HEK293 (cell line): ENCODE results near the gene RCOR1.

Experiments used
- IKZF3 ChIP-seq: fragments of 450-650 bp; IDR thresholded peaks from 2 replicates; pipeline ENCODE4 v1.5.0; 2018; ENCODE audit warnings: missing biosample characterization, mild to moderate bottlenecking, missing genetic modification characterization, moderate library complexity
- KLF8 ChIP-seq: fragments of 450-650 bp; formaldehyde crosslinking; IDR thresholded peaks from 2 replicates; pipeline ENCODE4 v1.5.1; 2016; ENCODE audit warnings: missing biosample characterization, missing genetic modification characterization
- REPIN1 ChIP-seq: fragments of 450-650 bp; formaldehyde crosslinking; IDR thresholded peaks from 2 replicates; pipeline ENCODE4 v1.5.1; 2017; ENCODE audit warnings: missing biosample characterization, missing genetic modification characterization, low read depth
- ZBTB17 ChIP-seq: fragments of 450-650 bp; formaldehyde crosslinking; IDR thresholded peaks from 2 replicates; pipeline ENCODE4 v1.5.1; 2016; ENCODE audit warnings: missing biosample characterization, missing genetic modification characterization
- ZFHX2 ChIP-seq: fragments of 450-650 bp; formaldehyde crosslinking; conservative IDR thresholded peaks from 2 replicates; pipeline ENCODE4 v1.5.1; 2016; ENCODE audit warnings: missing biosample characterization, missing genetic modification characterization
- ZNF132 ChIP-seq: fragments of 450-650 bp; formaldehyde crosslinking; IDR thresholded peaks from 2 replicates; pipeline ENCODE4 v1.5.1; 2017; ENCODE audit warnings: missing biosample characterization, missing genetic modification characterization, borderline replicate concordance
- ZNF133 ChIP-seq: fragments of 450-650 bp; formaldehyde crosslinking; IDR thresholded peaks from 2 replicates; pipeline ENCODE4 v1.5.1; 2016; ENCODE audit warnings: missing biosample characterization, missing genetic modification characterization
- ZNF155 ChIP-seq: fragments of 450-650 bp; formaldehyde crosslinking; IDR thresholded peaks from 2 replicates; pipeline ENCODE4 v1.5.1; 2016; ENCODE audit warnings: missing biosample characterization, missing genetic modification characterization
- ZNF202 ChIP-seq: fragments of 450-650 bp; formaldehyde crosslinking; IDR thresholded peaks from 2 replicates; pipeline ENCODE4 v1.5.1; 2016; ENCODE audit warnings: missing biosample characterization, missing genetic modification characterization, borderline replicate concordance
- ZNF426 ChIP-seq: fragments of 450-650 bp; formaldehyde crosslinking; IDR thresholded peaks from 2 replicates; pipeline ENCODE4 v1.5.1; 2017; ENCODE audit warnings: missing biosample characterization, missing genetic modification characterization, mild to moderate bottlenecking, inconsistent platforms, moderate library complexity
- ZNF549 ChIP-seq: fragments of 450-650 bp; IDR thresholded peaks from 2 replicates; pipeline ENCODE4 v1.5.1; 2018; ENCODE audit warnings: missing biosample characterization, missing genetic modification characterization, mild to moderate bottlenecking, inconsistent platforms, moderate library complexity
- ZNF660 ChIP-seq: fragments of 450-650 bp; IDR thresholded peaks from 2 replicates; pipeline ENCODE4 v1.5.1; 2018; ENCODE audit warnings: missing biosample characterization, mild to moderate bottlenecking, missing genetic modification characterization
- ZNF677 ChIP-seq: fragments of 450-650 bp; IDR thresholded peaks from 2 replicates; pipeline ENCODE4 v1.5.0; 2018; ENCODE audit warnings: missing biosample characterization, mild to moderate bottlenecking, missing genetic modification characterization, moderate library complexity
- ZNF776 ChIP-seq: fragments of 450-650 bp; formaldehyde crosslinking; IDR thresholded peaks from 2 replicates; pipeline ENCODE4 v1.5.0; 2017; ENCODE audit warnings: missing biosample characterization, missing genetic modification characterization, borderline replicate concordance
- ZSCAN23 ChIP-seq: fragments of 450-650 bp; formaldehyde crosslinking; IDR thresholded peaks from 2 replicates; pipeline ENCODE4 v1.5.1; 2016; ENCODE audit warnings: missing biosample characterization, missing genetic modification characterization
- ZXDB ChIP-seq: fragments of 450-650 bp; formaldehyde crosslinking; IDR thresholded peaks from 2 replicates; pipeline ENCODE4 v1.5.1; 2016; ENCODE audit warnings: missing biosample characterization, missing genetic modification characterization
- TF ChIP-seq, protein P1 (sequence below): fragments of 450-650 bp; IDR thresholded peaks from 2 replicates; pipeline ENCODE4 v1.5.1; 2018; ENCODE audit warnings: missing biosample characterization, missing genetic modification characterization
- TF ChIP-seq, protein P2 (sequence below): fragments of 450-650 bp; formaldehyde crosslinking; conservative IDR thresholded peaks from 2 replicates; pipeline ENCODE4 v1.5.1; 2016; ENCODE audit warnings: low read depth, missing biosample characterization, missing genetic modification characterization
- TF ChIP-seq, protein P3 (sequence below): fragments of 450-650 bp; formaldehyde crosslinking; IDR thresholded peaks from 2 replicates; pipeline ENCODE4 v1.5.1; 2016; ENCODE audit warnings: missing biosample characterization, missing genetic modification characterization
- TF ChIP-seq, protein P4 (sequence below): fragments of 450-650 bp; formaldehyde crosslinking; IDR thresholded peaks from 2 replicates; pipeline ENCODE4 v1.5.1; 2016; ENCODE audit warnings: missing biosample characterization, missing genetic modification characterization
- TF ChIP-seq, protein P5 (sequence below): fragments of 450-650 bp; formaldehyde crosslinking; IDR thresholded peaks from 2 replicates; pipeline ENCODE4 v1.5.1; 2016; ENCODE audit warnings: missing biosample characterization, missing genetic modification characterization
- TF ChIP-seq, protein P6 (sequence below): fragments of 450-650 bp; formaldehyde crosslinking; IDR thresholded peaks from 2 replicates; pipeline ENCODE4 v1.5.1; 2016; ENCODE audit warnings: missing biosample characterization, missing genetic modification characterization, borderline replicate concordance
- TF ChIP-seq, protein P7 (sequence below): fragments of 450-650 bp; formaldehyde crosslinking; IDR thresholded peaks from 2 replicates; pipeline ENCODE4 v1.5.1; 2016; ENCODE audit warnings: missing biosample characterization, missing genetic modification characterization

The RCOR1 gene

DNA sequence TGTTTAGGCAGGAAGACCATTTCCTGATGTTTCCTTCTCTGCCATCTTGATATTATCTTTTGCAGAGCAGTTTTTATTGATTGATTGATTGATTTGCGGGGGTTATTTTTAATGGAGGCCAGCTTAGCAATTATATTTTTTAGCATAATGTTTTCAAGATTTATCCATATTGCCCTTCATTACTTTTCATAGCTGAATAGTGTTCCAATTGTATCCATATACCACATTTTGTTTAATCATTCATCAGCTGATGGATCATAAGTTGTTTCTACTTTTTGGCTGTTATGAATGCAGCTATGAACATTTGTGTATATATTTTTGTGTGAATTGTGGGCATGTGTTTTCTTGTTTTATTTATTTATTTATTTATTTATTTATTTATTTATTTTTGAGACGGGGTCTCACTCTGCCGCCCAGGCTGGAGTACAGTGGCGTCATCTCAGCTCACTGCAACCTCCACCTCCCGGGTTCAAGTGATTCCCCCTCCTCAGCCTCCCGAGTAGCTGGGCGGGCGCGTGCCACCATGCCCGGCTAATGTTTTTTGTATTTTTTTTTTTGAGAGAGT is 20.9 kb upstream of the RCOR1 start (continued):
- TF ChIP-seq, protein P1, sequence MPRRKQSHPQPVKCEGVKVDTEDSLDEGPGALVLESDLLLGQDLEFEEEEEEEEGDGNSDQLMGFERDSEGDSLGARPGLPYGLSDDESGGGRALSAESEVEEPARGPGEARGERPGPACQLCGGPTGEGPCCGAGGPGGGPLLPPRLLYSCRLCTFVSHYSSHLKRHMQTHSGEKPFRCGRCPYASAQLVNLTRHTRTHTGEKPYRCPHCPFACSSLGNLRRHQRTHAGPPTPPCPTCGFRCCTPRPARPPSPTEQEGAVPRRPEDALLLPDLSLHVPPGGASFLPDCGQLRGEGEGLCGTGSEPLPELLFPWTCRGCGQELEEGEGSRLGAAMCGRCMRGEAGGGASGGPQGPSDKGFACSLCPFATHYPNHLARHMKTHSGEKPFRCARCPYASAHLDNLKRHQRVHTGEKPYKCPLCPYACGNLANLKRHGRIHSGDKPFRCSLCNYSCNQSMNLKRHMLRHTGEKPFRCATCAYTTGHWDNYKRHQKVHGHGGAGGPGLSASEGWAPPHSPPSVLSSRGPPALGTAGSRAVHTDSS (tag by site-specific recombination), result no peak
- TF ChIP-seq ZSCAN23, result no peak
- no peak for TF ChIP-seq ZFHX2
- TF ChIP-seq ZNF549 (tag by site-specific recombination), result no peak
- no peak for TF ChIP-seq ZNF660
- TF ChIP-seq IKZF3 (tag by site-specific recombination), result no peak
- TF ChIP-seq ZBTB17, result no peak
- peak; percentile 70 for TF ChIP-seq ZNF426 (tag by site-specific recombination)
- TF ChIP-seq ZNF155 (tag by site-specific recombination), result no peak
- TF ChIP-seq, protein P2, sequence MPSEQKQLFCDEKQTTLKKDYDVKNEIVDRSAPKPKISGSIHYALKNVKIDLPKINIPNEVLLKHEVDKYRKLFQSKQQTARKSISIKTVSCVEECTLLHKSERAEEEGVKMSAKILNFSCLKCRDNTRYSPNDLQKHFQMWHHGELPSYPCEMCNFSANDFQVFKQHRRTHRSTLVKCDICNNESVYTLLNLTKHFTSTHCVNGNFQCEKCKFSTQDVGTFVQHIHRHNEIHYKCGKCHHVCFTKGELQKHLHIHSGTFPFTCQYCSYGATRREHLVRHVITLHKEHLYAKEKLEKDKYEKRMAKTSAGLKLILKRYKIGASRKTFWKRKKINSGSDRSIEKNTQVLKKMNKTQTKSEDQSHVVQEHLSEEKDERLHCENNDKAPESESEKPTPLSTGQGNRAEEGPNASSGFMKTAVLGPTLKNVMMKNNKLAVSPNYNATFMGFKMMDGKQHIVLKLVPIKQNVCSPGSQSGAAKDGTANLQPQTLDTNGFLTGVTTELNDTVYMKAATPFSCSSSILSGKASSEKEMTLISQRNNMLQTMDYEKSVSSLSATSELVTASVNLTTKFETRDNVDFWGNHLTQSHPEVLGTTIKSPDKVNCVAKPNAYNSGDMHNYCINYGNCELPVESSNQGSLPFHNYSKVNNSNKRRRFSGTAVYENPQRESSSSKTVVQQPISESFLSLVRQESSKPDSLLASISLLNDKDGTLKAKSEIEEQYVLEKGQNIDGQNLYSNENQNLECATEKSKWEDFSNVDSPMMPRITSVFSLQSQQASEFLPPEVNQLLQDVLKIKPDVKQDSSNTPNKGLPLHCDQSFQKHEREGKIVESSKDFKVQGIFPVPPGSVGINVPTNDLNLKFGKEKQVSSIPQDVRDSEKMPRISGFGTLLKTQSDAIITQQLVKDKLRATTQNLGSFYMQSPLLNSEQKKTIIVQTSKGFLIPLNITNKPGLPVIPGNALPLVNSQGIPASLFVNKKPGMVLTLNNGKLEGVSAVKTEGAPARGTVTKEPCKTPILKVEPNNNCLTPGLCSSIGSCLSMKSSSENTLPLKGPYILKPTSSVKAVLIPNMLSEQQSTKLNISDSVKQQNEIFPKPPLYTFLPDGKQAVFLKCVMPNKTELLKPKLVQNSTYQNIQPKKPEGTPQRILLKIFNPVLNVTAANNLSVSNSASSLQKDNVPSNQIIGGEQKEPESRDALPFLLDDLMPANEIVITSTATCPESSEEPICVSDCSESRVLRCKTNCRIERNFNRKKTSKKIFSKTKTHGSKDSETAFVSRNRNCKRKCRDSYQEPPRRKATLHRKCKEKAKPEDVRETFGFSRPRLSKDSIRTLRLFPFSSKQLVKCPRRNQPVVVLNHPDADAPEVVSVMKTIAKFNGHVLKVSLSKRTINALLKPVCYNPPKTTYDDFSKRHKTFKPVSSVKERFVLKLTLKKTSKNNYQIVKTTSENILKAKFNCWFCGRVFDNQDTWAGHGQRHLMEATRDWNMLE (tag by site-specific recombination), result peak; percentile 73
- TF ChIP-seq, protein P3, sequence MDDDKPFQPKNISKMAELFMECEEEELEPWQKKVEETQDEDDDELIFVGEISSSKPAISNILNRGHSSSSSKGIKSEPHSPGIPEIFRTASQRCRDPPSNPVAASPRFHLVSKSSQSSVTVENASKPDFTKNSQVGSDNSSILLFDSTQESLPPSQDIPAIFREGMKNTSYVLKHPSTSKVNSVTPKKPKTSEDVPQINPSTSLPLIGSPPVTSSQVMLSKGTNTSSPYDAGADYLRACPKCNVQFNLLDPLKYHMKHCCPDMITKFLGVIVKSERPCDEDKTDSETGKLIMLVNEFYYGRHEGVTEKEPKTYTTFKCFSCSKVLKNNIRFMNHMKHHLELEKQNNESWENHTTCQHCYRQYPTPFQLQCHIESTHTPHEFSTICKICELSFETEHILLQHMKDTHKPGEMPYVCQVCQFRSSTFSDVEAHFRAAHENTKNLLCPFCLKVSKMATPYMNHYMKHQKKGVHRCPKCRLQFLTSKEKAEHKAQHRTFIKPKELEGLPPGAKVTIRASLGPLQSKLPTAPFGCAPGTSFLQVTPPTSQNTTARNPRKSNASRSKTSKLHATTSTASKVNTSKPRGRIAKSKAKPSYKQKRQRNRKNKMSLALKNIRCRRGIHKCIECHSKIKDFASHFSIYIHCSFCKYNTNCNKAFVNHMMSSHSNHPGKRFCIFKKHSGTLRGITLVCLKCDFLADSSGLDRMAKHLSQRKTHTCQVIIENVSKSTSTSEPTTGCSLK (tag by site-specific recombination), result no peak
- no peak for TF ChIP-seq ZNF677 (tag by site-specific recombination)
- TF ChIP-seq, protein P4, sequence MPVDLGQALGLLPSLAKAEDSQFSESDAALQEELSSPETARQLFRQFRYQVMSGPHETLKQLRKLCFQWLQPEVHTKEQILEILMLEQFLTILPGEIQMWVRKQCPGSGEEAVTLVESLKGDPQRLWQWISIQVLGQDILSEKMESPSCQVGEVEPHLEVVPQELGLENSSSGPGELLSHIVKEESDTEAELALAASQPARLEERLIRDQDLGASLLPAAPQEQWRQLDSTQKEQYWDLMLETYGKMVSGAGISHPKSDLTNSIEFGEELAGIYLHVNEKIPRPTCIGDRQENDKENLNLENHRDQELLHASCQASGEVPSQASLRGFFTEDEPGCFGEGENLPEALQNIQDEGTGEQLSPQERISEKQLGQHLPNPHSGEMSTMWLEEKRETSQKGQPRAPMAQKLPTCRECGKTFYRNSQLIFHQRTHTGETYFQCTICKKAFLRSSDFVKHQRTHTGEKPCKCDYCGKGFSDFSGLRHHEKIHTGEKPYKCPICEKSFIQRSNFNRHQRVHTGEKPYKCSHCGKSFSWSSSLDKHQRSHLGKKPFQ, result 0 out of 2 replicates have a peak, but pooled peaks have one; percentile 26
- no peak for TF ChIP-seq ZNF132 (tag by site-specific recombination)
- TF ChIP-seq ZNF776 (tag by site-specific recombination), result no peak
- TF ChIP-seq, protein P5, sequence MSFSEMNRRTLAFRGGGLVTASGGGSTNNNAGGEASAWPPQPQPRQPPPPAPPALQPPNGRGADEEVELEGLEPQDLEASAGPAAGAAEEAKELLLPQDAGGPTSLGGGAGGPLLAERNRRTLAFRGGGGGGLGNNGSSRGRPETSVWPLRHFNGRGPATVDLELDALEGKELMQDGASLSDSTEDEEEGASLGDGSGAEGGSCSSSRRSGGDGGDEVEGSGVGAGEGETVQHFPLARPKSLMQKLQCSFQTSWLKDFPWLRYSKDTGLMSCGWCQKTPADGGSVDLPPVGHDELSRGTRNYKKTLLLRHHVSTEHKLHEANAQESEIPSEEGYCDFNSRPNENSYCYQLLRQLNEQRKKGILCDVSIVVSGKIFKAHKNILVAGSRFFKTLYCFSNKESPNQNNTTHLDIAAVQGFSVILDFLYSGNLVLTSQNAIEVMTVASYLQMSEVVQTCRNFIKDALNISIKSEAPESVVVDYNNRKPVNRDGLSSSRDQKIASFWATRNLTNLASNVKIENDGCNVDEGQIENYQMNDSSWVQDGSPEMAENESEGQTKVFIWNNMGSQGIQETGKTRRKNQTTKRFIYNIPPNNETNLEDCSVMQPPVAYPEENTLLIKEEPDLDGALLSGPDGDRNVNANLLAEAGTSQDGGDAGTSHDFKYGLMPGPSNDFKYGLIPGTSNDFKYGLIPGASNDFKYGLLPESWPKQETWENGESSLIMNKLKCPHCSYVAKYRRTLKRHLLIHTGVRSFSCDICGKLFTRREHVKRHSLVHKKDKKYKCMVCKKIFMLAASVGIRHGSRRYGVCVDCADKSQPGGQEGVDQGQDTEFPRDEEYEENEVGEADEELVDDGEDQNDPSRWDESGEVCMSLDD (tag by site-specific recombination), result no peak
- TF ChIP-seq, protein P6, sequence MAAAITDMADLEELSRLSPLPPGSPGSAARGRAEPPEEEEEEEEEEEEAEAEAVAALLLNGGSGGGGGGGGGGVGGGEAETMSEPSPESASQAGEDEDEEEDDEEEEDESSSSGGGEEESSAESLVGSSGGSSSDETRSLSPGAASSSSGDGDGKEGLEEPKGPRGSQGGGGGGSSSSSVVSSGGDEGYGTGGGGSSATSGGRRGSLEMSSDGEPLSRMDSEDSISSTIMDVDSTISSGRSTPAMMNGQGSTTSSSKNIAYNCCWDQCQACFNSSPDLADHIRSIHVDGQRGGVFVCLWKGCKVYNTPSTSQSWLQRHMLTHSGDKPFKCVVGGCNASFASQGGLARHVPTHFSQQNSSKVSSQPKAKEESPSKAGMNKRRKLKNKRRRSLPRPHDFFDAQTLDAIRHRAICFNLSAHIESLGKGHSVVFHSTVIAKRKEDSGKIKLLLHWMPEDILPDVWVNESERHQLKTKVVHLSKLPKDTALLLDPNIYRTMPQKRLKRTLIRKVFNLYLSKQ (tag by site-specific recombination), result no peak
- TF ChIP-seq KLF8 (tag by site-specific recombination), result no peak
- TF ChIP-seq REPIN1 (tag by site-specific recombination), result no peak
- peak; percentile 49; the same call in 1 of the 2 replicates for TF ChIP-seq ZXDB
- TF ChIP-seq ZNF202, result 0 out of 2 replicates have a peak, but pooled peaks have one; percentile 65
- TF ChIP-seq, protein P7, sequence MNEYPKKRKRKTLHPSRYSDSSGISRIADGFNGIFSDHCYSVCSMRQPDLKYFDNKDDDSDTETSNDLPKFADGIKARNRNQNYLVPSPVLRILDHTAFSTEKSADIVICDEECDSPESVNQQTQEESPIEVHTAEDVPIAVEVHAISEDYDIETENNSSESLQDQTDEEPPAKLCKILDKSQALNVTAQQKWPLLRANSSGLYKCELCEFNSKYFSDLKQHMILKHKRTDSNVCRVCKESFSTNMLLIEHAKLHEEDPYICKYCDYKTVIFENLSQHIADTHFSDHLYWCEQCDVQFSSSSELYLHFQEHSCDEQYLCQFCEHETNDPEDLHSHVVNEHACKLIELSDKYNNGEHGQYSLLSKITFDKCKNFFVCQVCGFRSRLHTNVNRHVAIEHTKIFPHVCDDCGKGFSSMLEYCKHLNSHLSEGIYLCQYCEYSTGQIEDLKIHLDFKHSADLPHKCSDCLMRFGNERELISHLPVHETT (tag by site-specific recombination), result 0 out of 2 replicates have a peak, but pooled peaks have one; percentile 16
- TF ChIP-seq ZNF133 (tag by site-specific recombination), result no peak
